SK-N-MC (cell line): ENCODE data around the gene KCNJ5.

ENCODE experiments used
- DNase-seq: peaks from one replicate; pipeline ENCODE4 v3.0.0-alpha.2; 2011; ENCODE audit warnings: low read depth, low spot score
- H3K27ac ChIP-seq: fragments of 200-600 bp; sonication (generic); 2 replicates; pipeline ENCODE4 v1.5.1; 2016; ENCODE audit warnings: mixed run types
- H3K36me3 ChIP-seq: fragments of 200-600 bp; sonication (generic); 2 replicates; pipeline ENCODE4 v1.6.1; 2017; ENCODE audit warnings: antibody characterized with exemption, low read length, mixed read lengths; ENCODE audit not compliant: insufficient read depth
- H3K4me3 ChIP-seq: fragments of 200-600 bp; sonication (generic); 2 replicates; pipeline ENCODE4 v1.5.1; 2016
- H3K9ac ChIP-seq: fragments of 200-600 bp; sonication (generic); 2 replicates; pipeline ENCODE4 v1.8.0; 2017; ENCODE audit warnings: mixed run types, mixed read lengths; ENCODE audit not compliant: insufficient read length
- H3K9me3 ChIP-seq: fragments of 200-600 bp; sonication (generic); 2 replicates; pipeline ENCODE4 v1.6.1; 2017; ENCODE audit warnings: low read depth, mild to moderate bottlenecking, antibody characterized with exemption, low read length, moderate library complexity, mixed read lengths
- EZH2 ChIP-seq: fragments of 200-600 bp; sonication (generic); IDR thresholded peaks from one replicate; pipeline ENCODE4 v1.6.1; 2017; ENCODE audit warnings: antibody characterized with exemption
- FOXP2 ChIP-seq: optimal IDR thresholded peaks from 2 replicates; pipeline ENCODE3; 2011; ENCODE audit warnings: mild to moderate bottlenecking, moderate library complexity; ENCODE audit not compliant: insufficient read depth; ENCODE audit errors: extremely low read length, control extremely low read depth
- POLR2AphosphoS5 ChIP-seq: IDR thresholded peaks from 2 replicates; pipeline ENCODE4 v1.6.1; 2012; ENCODE audit warnings: mild to moderate bottlenecking, low read depth, low read length, borderline replicate concordance

KCNJ5 gene

DNA sequence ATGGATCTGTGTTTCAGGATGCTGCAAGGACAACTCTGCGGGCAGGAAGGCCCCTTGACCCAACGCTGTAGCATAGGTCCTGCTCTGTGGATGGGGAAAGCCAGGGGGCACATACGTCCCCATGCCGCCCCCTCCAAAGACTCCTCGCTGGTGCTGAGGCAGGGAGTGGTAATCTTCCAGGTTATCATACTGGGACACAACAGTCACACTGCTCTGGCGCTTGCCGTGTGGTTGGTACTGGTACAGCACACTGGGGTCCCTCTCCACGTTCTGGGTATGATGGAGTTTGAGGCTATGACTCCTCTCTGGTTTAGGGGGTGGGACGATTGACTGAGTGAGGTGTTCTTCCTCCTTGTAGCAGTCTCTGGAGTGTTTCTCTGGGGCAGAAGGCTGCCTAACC, 77.8 kb downstream of the KCNJ5 start:
- TF ChIP-seq POLR2AphosphoS5 (no peak), EZH2 (no peak), FOXP2 (no peak)
- Histone ChIP-seq H3K27ac (no peak overlapping the region), H3K4me3 (no peak overlapping the region), H3K9me3 (no peaks in the 10 kb centered on the region), H3K9ac (no peak overlapping the region), H3K36me3 (peaks cover 25% of the 10 kb centered on the region; the same call in 1 of the 2 replicates)
- DNase-seq: no peak
